Measurements from ENCODE around the gene BRD3OS.

BRD3OS gene

DNA sequence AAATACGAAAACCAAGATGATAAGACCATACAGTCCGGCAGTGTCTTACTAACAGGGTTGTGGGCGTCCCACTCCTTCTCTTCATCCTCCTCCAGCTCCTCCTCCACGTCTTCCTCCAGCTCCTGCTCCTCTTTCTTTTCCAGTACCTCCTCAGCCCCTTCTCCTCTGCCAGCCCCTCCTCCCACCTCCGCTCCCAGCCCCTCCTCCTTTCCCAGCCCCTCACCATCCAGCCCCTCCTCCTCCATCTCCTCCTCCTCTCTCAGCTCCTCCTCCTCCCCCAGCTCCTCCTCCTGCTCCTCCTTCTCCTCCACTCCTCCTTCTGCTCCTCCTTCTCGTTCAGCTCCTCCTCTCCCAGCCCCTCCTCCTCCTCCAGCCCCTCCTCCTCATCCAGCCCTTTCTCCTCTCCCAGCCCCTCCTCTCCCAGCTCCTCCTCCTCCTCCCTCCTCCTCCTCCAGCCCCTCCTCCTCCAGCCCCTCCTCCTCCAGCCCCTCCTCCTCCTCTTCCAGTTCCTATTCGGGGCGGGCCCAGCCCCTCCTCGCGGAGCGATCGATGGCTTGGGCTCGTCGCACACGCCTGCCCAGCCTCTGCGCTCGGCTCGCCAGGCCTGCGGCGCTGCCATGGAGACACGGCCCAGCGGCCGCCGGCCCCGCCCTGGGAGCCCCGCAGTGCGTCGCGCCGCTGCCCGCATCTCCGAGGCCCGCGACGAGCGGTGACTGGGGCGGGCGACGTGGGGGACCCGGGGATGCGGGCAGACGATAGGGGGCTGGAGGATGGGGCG is at the start of gene BRD3OS:
TSS of gene BRD3OS (plus strand) at position 654 of the 778 bp plus-strand sequence. CDS start 1,267 bp downstream, outside the sequence.
- Histone ChIP-seq H3K9ac (ENCODE audit: low read length) (peak within 1 kb of the TSS; percentile 49), H3K27ac (ENCODE audit: low read depth, low read length) (no peak within 1 kb of the TSS), H3K27me3 (ENCODE audit: control insufficient read depth, insufficient read depth, low read length) (no peaks in the 10 kb centered on the region), H3K9me3 (ENCODE audit: control insufficient read depth, insufficient read depth, low read depth, low read length) (no peaks in the 10 kb centered on the region), H3K4me3 (ENCODE audit: low read depth, low read length) (peak within 1 kb of the TSS; percentile 97), H3K36me3 (ENCODE audit: control insufficient read depth, insufficient read depth, low read length) (peaks cover 13% of the 10 kb centered on the region), H3K4me1 (ENCODE audit: control insufficient read depth, insufficient read depth, low read length) (peaks cover 7% of the 10 kb centered on the region; the same call in 1 of the 2 replicates)

GRCh38 chr9:133975511-133975910 is 49.8 kb upstream of the BRD3OS start:
- Histone ChIP-seq H3K36me3 (ENCODE audit: control insufficient read depth, insufficient read depth, low read length) (peaks cover 7% of the 10 kb centered on the region; the same call in 1 of the 2 replicates), H3K4me1 (ENCODE audit: control insufficient read depth, insufficient read depth, low read length) (peaks cover 78% of the 10 kb centered on the region), H3K27me3 (ENCODE audit: control insufficient read depth, insufficient read depth, low read length) (no peaks in the 10 kb centered on the region), H3K9ac (ENCODE audit: low read length) (no peak overlapping the region), H3K4me3 (ENCODE audit: low read depth, low read length) (no peak overlapping the region), H3K9me3 (ENCODE audit: control insufficient read depth, insufficient read depth, low read depth, low read length) (no peaks in the 10 kb centered on the region), H3K27ac (ENCODE audit: low read depth, low read length) (no peak overlapping the region)

DNA sequence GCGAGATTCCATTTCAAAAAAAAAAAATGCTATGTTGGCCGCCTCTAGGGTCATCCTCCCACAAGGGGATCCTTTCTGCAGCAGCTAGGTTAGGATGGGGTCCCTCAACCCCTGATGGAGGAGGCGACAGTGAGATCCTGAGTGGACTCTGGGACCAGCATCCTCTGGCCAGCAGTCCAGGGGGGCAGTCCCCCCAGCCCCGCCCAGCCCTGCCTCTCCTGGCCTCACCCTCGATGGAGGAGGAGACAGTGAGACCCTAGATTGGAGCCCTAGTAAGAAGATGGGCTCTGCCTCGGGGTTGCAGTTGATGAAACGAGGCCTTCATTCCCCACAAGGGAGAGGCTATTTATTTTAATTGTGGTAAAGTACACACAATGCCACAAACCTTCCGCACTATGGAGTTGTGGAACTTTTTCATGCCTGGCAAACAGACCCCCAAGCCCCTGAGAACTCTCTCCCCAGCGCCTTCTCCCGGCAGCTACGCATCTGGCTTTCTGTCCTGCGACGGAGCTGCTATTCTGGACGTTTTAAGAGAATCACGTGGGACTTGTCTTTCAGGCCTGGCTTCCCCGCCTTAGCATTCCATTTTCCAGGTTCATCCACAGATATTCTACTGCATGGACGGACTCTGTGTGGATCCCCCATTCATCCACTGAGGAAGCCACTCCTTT is 49.0 kb upstream of the BRD3OS start:
- no peaks in the 10 kb centered on the region for H3K27me3 ChIP-seq (ENCODE audit: control insufficient read depth, insufficient read depth, low read length)
- no peak overlapping the region for H3K27ac ChIP-seq (ENCODE audit: low read depth, low read length)
- H3K9ac ChIP-seq (ENCODE audit: low read length) = no peak overlapping the region
- H3K9me3 ChIP-seq (ENCODE audit: control insufficient read depth, insufficient read depth, low read depth, low read length) = no peaks in the 10 kb centered on the region
- H3K4me3 ChIP-seq (ENCODE audit: low read depth, low read length) = no peak overlapping the region
- peaks cover 71% of the 10 kb centered on the region for H3K4me1 ChIP-seq (ENCODE audit: control insufficient read depth, insufficient read depth, low read length)
- peaks cover 7% of the 10 kb centered on the region; the same call in 1 of the 2 replicates for H3K36me3 ChIP-seq (ENCODE audit: control insufficient read depth, insufficient read depth, low read length)

GRCh38 chr9:133976887-133977286 is 48.4 kb upstream of the BRD3OS start:
- Histone ChIP-seq H3K36me3 (ENCODE audit: control insufficient read depth, insufficient read depth, low read length) (peaks cover 7% of the 10 kb centered on the region; the same call in 1 of the 2 replicates), H3K4me1 (ENCODE audit: control insufficient read depth, insufficient read depth, low read length) (peaks cover 67% of the 10 kb centered on the region), H3K27ac (ENCODE audit: low read depth, low read length) (no peak overlapping the region), H3K9ac (ENCODE audit: low read length) (no peak overlapping the region), H3K4me3 (ENCODE audit: low read depth, low read length) (no peak overlapping the region), H3K9me3 (ENCODE audit: control insufficient read depth, insufficient read depth, low read depth, low read length) (no peaks in the 10 kb centered on the region), H3K27me3 (ENCODE audit: control insufficient read depth, insufficient read depth, low read length) (no peaks in the 10 kb centered on the region)

GRCh38 chr9:133977421-133978201 is 47.7 kb upstream of the BRD3OS start:
- Histone ChIP-seq H3K4me1 (ENCODE audit: control insufficient read depth, insufficient read depth, low read length) (peaks cover 65% of the 10 kb centered on the region), H3K9ac (ENCODE audit: low read length) (no peak overlapping the region)

GRCh38 chr9:133978226-133978898 is 46.9 kb upstream of the BRD3OS start:
- Histone ChIP-seq H3K9me3 (ENCODE audit: control insufficient read depth, insufficient read depth, low read depth, low read length) (no peaks in the 10 kb centered on the region), H3K36me3 (ENCODE audit: control insufficient read depth, insufficient read depth, low read length) (peaks cover 7% of the 10 kb centered on the region; the same call in 1 of the 2 replicates), H3K27ac (ENCODE audit: low read depth, low read length) (no peak overlapping the region), H3K27me3 (ENCODE audit: control insufficient read depth, insufficient read depth, low read length) (no peaks in the 10 kb centered on the region), H3K9ac (ENCODE audit: low read length) (no peak overlapping the region), H3K4me1 (ENCODE audit: control insufficient read depth, insufficient read depth, low read length) (peaks cover 64% of the 10 kb centered on the region), H3K4me3 (ENCODE audit: low read depth, low read length) (no peak overlapping the region)

More at GRCh38 chr9:133977421-133978201, 47.7 kb upstream of the BRD3OS start:
- no peaks in the 10 kb centered on the region for H3K9me3 ChIP-seq (ENCODE audit: control insufficient read depth, insufficient read depth, low read depth, low read length)
- H3K4me3 ChIP-seq (ENCODE audit: low read depth, low read length) = no peak overlapping the region
- H3K36me3 ChIP-seq (ENCODE audit: control insufficient read depth, insufficient read depth, low read length) = peaks cover 7% of the 10 kb centered on the region; the same call in 1 of the 2 replicates
- H3K27ac ChIP-seq (ENCODE audit: low read depth, low read length) = no peak overlapping the region
- H3K27me3 ChIP-seq (ENCODE audit: control insufficient read depth, insufficient read depth, low read length) = no peaks in the 10 kb centered on the region

GRCh38 chr9:133978899-133979272 is 46.4 kb upstream of the BRD3OS start:
- H3K27ac ChIP-seq (ENCODE audit: low read depth, low read length) = no peak overlapping the region
- H3K27me3 ChIP-seq (ENCODE audit: control insufficient read depth, insufficient read depth, low read length) = no peaks in the 10 kb centered on the region
- H3K9me3 ChIP-seq (ENCODE audit: control insufficient read depth, insufficient read depth, low read depth, low read length) = no peaks in the 10 kb centered on the region
- no peak overlapping the region for H3K4me3 ChIP-seq (ENCODE audit: low read depth, low read length)
- H3K4me1 ChIP-seq (ENCODE audit: control insufficient read depth, insufficient read depth, low read length) = peaks cover 60% of the 10 kb centered on the region
- H3K9ac ChIP-seq (ENCODE audit: low read length) = no peak overlapping the region
- H3K36me3 ChIP-seq (ENCODE audit: control insufficient read depth, insufficient read depth, low read length) = peaks cover 7% of the 10 kb centered on the region; the same call in 1 of the 2 replicates

DNA sequence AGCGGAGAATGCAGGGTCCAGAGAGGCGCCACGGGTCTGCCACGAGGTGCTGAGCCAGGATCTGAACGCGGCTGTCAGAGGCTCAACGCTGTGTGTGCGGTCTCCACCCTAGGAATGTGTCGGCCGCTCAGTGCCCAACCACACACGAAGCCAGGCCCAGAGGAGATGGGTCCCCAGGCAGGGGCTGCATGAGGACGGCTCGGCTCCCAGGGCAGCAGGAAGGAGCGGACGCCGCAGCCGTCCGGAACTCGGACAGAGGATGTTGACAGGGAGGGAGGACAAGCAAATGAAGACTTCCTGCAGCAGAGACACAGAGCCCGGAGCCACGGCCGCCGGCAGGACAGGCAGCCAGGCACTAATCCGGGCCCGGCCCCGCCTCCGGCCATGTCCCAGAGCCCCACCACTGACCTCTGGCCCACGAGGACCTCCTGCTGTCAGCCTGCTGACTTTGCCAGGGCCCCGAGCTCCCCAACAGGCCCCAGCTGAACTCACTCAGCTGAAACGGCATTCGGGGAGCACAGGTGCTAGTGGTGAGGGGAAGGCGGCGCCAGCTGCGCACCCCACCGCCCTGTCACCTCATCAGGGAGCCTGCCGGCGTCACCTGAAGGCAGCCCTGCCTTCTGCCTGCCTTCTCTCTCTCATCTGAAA is 45.9 kb upstream of the BRD3OS start:
- no peak overlapping the region for H3K4me3 ChIP-seq (ENCODE audit: low read depth, low read length)
- H3K9ac ChIP-seq (ENCODE audit: low read length) = no peak overlapping the region
- H3K36me3 ChIP-seq (ENCODE audit: control insufficient read depth, insufficient read depth, low read length) = peaks cover 7% of the 10 kb centered on the region; the same call in 1 of the 2 replicates
- H3K27me3 ChIP-seq (ENCODE audit: control insufficient read depth, insufficient read depth, low read length) = no peaks in the 10 kb centered on the region
- H3K4me1 ChIP-seq (ENCODE audit: control insufficient read depth, insufficient read depth, low read length) = peaks cover 56% of the 10 kb centered on the region
- no peaks in the 10 kb centered on the region for H3K9me3 ChIP-seq (ENCODE audit: control insufficient read depth, insufficient read depth, low read depth, low read length)
- H3K27ac ChIP-seq (ENCODE audit: low read depth, low read length) = no peak overlapping the region

- Histone ChIP-seq H3K27me3 (ENCODE audit: control insufficient read depth, insufficient read depth, low read length) (no peaks in the 10 kb centered on the region), H3K4me1 (ENCODE audit: control insufficient read depth, insufficient read depth, low read length) (peaks cover 48% of the 10 kb centered on the region), H3K9ac (ENCODE audit: low read length) (no peak overlapping the region), H3K36me3 (ENCODE audit: control insufficient read depth, insufficient read depth, low read length) (peaks cover 7% of the 10 kb centered on the region; the same call in 1 of the 2 replicates), H3K9me3 (ENCODE audit: control insufficient read depth, insufficient read depth, low read depth, low read length) (no peaks in the 10 kb centered on the region), H3K4me3 (ENCODE audit: low read depth, low read length) (no peak overlapping the region), H3K27ac (ENCODE audit: low read depth, low read length) (no peak overlapping the region)
Observed at GRCh38 chr9:133979921-133980863, 45.1 kb upstream of the BRD3OS start.
